K562 (cell line): ENCODE results near the gene NFIC. TPM values are rescaled to one million over a fixed set of nuclear protein-coding genes. Genes with fewer than 3 reads are reported as not detected.

ENCODE experiments used
- ATAC-seq: fragments of 200-7000 bp; cut with Tn5 transposase; 3 replicates; pipeline ENCODE4 v1.9.1; 2020; ENCODE audit warnings: moderate library complexity
- BruUV-seq: library from RNA; stranded (reverse); fragments of 400-500 nt; replicated peaks from 2 replicates; lab custom pipeline; 2021; lab: Mats Ljungman, UMichigan
- CTCF ChIA-PET: fragments of 300-600 bp; formaldehyde crosslinking; extraction: SDS; loops from one replicate; lab custom pipeline; 2021; ENCODE audit warnings: low intra/inter-chr PET ratio; lab: Yijun Ruan, JAX
- POLR2A ChIA-PET: fragments of 300-600, 350-650 bp; sonication (Branson Sonifier 250); formaldehyde crosslinking; extraction: SDS; loops from one replicate; lab custom pipeline; 2021; ENCODE audit warnings: antibody characterized with exemption, inconsistent platforms; lab: Yijun Ruan, JAX
- DNase-seq, 4 experiments: peaks; one replicate each; pipeline versions ENCODE4 v3.0.0 to v3.0.0-alpha.2; 2011 to 2018; ENCODE audit warnings: low spot score in 3 of 4, mixed read lengths in 3 of 4; ENCODE audit errors: extremely low read depth in 1 of 4
- FAIRE-seq: peaks from 2 replicates; lab custom pipeline; 2011; peaks lifted over from hg19 to GRCh38; lab: Jason Lieb, UNC
- H2AFZ ChIP-seq: 2 replicates; pipeline ENCODE4 v1.6.0; 2011; ENCODE audit warnings: low read depth, low read length, control low read depth, inconsistent platforms
- H3K27ac ChIP-seq: fragments of 200-600 bp; 3 replicates; pipeline ENCODE4 v1.8.0; 2011; ENCODE audit warnings: low read depth, mild to moderate bottlenecking, control low read depth, inconsistent platforms, low read length, moderate library complexity, mixed read lengths; ENCODE audit errors: extremely low read depth
- H3K27me3 ChIP-seq, 2 experiments: fragments of 300-600 bp in 1 of 2; 2 replicates in 1 of 2; 3 replicates in 1 of 2; pipeline versions ENCODE4 v1.6.0 to v1.8.0; 2011; ENCODE audit warnings: inconsistent platforms in 2 of 2, low read length in 2 of 2, mild to moderate bottlenecking in 1 of 2, mixed read lengths in 1 of 2, moderate library complexity in 1 of 2; ENCODE audit not compliant: control insufficient read depth in 2 of 2, insufficient read depth in 2 of 2
- H3K36me3 ChIP-seq: fragments of 300-600 bp; 3 replicates; pipeline ENCODE4 v1.8.0; 2011; ENCODE audit warnings: mild to moderate bottlenecking, low read length, inconsistent platforms; ENCODE audit not compliant: control insufficient read depth, insufficient read depth
- H3K4me1 ChIP-seq, 2 experiments: fragments of 200-600 bp in 1 of 2; replicated peaks in 1 of 2; 2 replicates in 1 of 2; 3 replicates in 1 of 2; pipeline versions ENCODE4 v1.5.1 to v1.8.0; 2011; ENCODE audit warnings: inconsistent platforms in 2 of 2, low read length in 2 of 2, mild to moderate bottlenecking in 1 of 2, mixed read lengths in 1 of 2, moderate library complexity in 1 of 2; ENCODE audit not compliant: control insufficient read depth in 2 of 2, insufficient read depth in 2 of 2
- H3K4me2 ChIP-seq: 2 replicates; pipeline ENCODE4 v1.6.1; 2011; ENCODE audit warnings: low read length, control low read depth, inconsistent platforms, mixed read lengths; ENCODE audit not compliant: insufficient read depth
- H3K4me3 ChIP-seq: fragments of 200-600 bp; sonication (generic), shearing (Covaris generic); 2 replicates; pipeline ENCODE4 v1.5.1; 2016; ENCODE audit warnings: control low read depth, inconsistent platforms
- H3K79me2 ChIP-seq: fragments of 200-600 bp; 3 replicates; pipeline ENCODE4 v1.8.0; 2011; ENCODE audit warnings: low read length, inconsistent platforms; ENCODE audit not compliant: control insufficient read depth, insufficient read depth
- H3K9ac ChIP-seq, 2 experiments: 2 replicates each; pipeline versions ENCODE4 v1.6.0 to v1.6.1; 2011; ENCODE audit warnings: low read depth in 2 of 2, low read length in 2 of 2, control low read depth in 1 of 2, inconsistent platforms in 1 of 2, mild to moderate bottlenecking in 1 of 2, mixed read lengths in 1 of 2; ENCODE audit not compliant: insufficient read depth in 1 of 2
- H3K9me1 ChIP-seq: one replicate; pipeline ENCODE4 v1.6.0; 2011; ENCODE audit warnings: inconsistent platforms, mild to moderate bottlenecking, low read length, moderate library complexity; ENCODE audit not compliant: control insufficient read depth, insufficient read depth
- H3K9me3 ChIP-seq: replicated peaks from 2 replicates; pipeline ENCODE4 v1.5.1; 2011; ENCODE audit warnings: low read depth, low read length, inconsistent platforms; ENCODE audit not compliant: control insufficient read depth, insufficient read depth
- H4K20me1 ChIP-seq: replicated peaks from 2 replicates; pipeline ENCODE4 v1.6.1; 2011; ENCODE audit warnings: low read length, inconsistent platforms, mixed read lengths; ENCODE audit not compliant: control insufficient read depth, insufficient read depth
- CCAR2 ChIP-seq: fragments of 200-400 bp; formaldehyde crosslinking; IDR thresholded peaks from 2 replicates; pipeline ENCODE4 v1.6.1; 2017; ENCODE audit warnings: mild to moderate bottlenecking, low read depth, low read length
- E2F3 ChIP-seq: fragments of 250-450 bp; sonication (Bioruptor Pico); IDR thresholded peaks from 2 replicates; pipeline ENCODE4 v1.4.0; 2020; ENCODE audit warnings: mild to moderate bottlenecking
- EGR1 ChIP-seq: fragments of 450-650 bp; conservative IDR thresholded peaks from 2 replicates; pipeline ENCODE4 v1.6.1; 2017; ENCODE audit warnings: mild to moderate bottlenecking
- PTBP1 ChIP-seq: fragments of 200-400 bp; formaldehyde crosslinking; IDR thresholded peaks from 2 replicates; pipeline ENCODE4 v1.6.1; 2017; ENCODE audit warnings: low read depth, low read length
- RUNX1 ChIP-seq: sonication (generic); IDR thresholded peaks from 2 replicates; pipeline ENCODE4 v1.6.1; 2016; ENCODE audit warnings: antibody characterized with exemption, low read depth
- ZNF217 ChIP-seq: sonication (generic); formaldehyde crosslinking; IDR thresholded peaks from 2 replicates; pipeline ENCODE4 v1.8.0; 2022; ENCODE audit warnings: mild to moderate bottlenecking, missing genetic modification reagents
- ZNF668 ChIP-seq: fragments of 250-450 bp; sonication (Bioruptor Pico); IDR thresholded peaks from 2 replicates; pipeline ENCODE4 v1.8.0; 2022; ENCODE audit warnings: mild to moderate bottlenecking, inconsistent platforms
- WGBS: fragments of 100-300 bp; shearing (Covaris generic); methylation state at CpG from one replicate; pipeline ENCODE4 v1.1.6; 2016; ENCODE audit warnings: low coverage, mixed read lengths; ENCODE audit not compliant: insufficient coverage; ENCODE audit errors: missing lambda C conversion rate; 5-methylcytosine and 5-hydroxymethylcytosine counted together
- in situ Hi-C: fragments of 300-500 bp; cut with MboI; formaldehyde crosslinking; loops from 4 replicates; pipeline ENCODE4 v1.15.0; 2018; ENCODE audit warnings: inconsistent platforms, mixed read lengths
- intact Hi-C: fragments of 100-400 bp; cut with micrococcal nuclease; formaldehyde crosslinking; loops from 2 replicates; pipeline ENCODE4 v1.14.2; 2022
- polyA plus RNA-seq, 8 experiments: library from polyadenylated mRNA; depleted of rRNA in 4 of 8; stranded (reverse) in 5 of 8; unstranded in 3 of 8; fragments of >200 nt; fragmentation: Nextera tagmentation in 2 of 8; fragmentation: Illumina TruSeq in 1 of 8; extraction: Ambion mirVana in 2 of 8; extraction: Trizol in 1 of 8; gene quantifications; 2 replicates each; pipeline versions ENCODE4 v1.2.1 to v1.2.3, GENCODE V29; 2011 to 2014; ENCODE audit warnings: inconsistent platforms in 1 of 8, missing spikeins in 1 of 8
- small RNA-seq: library from RNA; depleted of rRNA; stranded (forward); fragments of <200 nt; gene quantifications from one replicate; pipeline ENCODE3, GENCODE V24; 2014
- total RNA-seq, 7 experiments: library from RNA; depleted of rRNA in 6 of 7; stranded (reverse); fragments of >200 nt in 6 of 7; fragmentation: Illumina TruSeq in 2 of 7; extraction: Trizol in 2 of 7; gene quantifications; 2 replicates each; pipeline versions ENCODE4 v1.2.1 to v1.2.3, GENCODE V29; 2011 to 2021; ENCODE audit warnings: low replicate concordance in 1 of 7
- TF ChIP-seq, protein P1 (sequence below): sonication (generic); formaldehyde crosslinking; IDR thresholded peaks from 2 replicates; pipeline ENCODE4 v1.9.0; 2022; ENCODE audit warnings: mild to moderate bottlenecking, missing genetic modification reagents

NFIC gene
- total and polyA plus RNA-seq, 9 of the 15 experiments (the other 6 are each of a cell fraction or from before 2014, with no cell fraction given): 0.71 to 62.1 (median 6.9) TPM

- FAIRE-seq (no peak), ATAC-seq (no peak)
- Histone ChIP-seq H3K4me2 (no peak overlapping the region), H3K9me3 (no peaks in the 10 kb centered on the region), H4K20me1 (peaks cover 28% of the 10 kb centered on the region), H2AFZ (no peak overlapping the region), H3K79me2 (peaks cover 77% of the 10 kb centered on the region), H3K4me1 (peaks cover 19 to 76% of the 10 kb centered on the region in 2 experiments), H3K27me3 (no peaks in the 10 kb centered on the region), H3K9me1 (peaks cover 4% of the 10 kb centered on the region), H3K4me3 (no peak overlapping the region), H3K9ac (peak overlapping the region in 1 of 2 experiments; percentile 12; a peak in 1 of 4 replicates), H3K36me3 (peaks cover 28% of the 10 kb centered on the region; the same call in 1 of the 3 replicates), H3K27ac (no peak overlapping the region)
- intact Hi-C loops: no loop called here
- BruUV-seq: no TSS peak
- in situ Hi-C loops: no loop called here
- 89% methylated on average over 2 of the region's 2 CpGs for WGBS
- ChIA-PET POLR2A (interaction anchor here (0.6 to 0.9 kb wide), 2 partner anchors 59 to 622 kb away, joined by 3 to 4 read pairs; no protein-coding TSS in a partner anchor), CTCF (no interaction called here)
- TF ChIP-seq ZNF217 (no peak), CCAR2 (no peak), PTBP1 (no peak), EGR1 (no peak), RUNX1 (no peak), ZNF668 (CRISPR knock-in tag) (no peak), E2F3 (CRISPR knock-in tag) (no peak)
- TF ChIP-seq, protein P1, sequence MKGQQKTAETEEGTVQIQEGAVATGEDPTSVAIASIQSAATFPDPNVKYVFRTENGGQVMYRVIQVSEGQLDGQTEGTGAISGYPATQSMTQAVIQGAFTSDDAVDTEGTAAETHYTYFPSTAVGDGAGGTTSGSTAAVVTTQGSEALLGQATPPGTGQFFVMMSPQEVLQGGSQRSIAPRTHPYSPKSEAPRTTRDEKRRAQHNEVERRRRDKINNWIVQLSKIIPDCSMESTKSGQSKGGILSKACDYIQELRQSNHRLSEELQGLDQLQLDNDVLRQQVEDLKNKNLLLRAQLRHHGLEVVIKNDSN: no peak
- TF ChIP-seq, all 486 proteins: peak for 0
- DNase-seq: no peak
Measured at GRCh38 chr19:3518659-3519058, 152.3 kb downstream of the NFIC start.

Small RNA genes lying within 50 kb of the gene (small RNA-seq; reads per million reads assigned to genes)
- gene AC005514.1: not detected

Other genes with a start within 250 kb of the NFIC start
Only the 7 nearest of the 13 such genes appear.
- 49.3 and 79.1 TPM in 2 replicates for gene NCLN, start 180.7 kb upstream of the NFIC start, total RNA-seq (2014; rRNA removed)
- 11.6 and 20.2 TPM in 2 replicates for gene NCLN, start 180.7 kb upstream of the NFIC start, total RNA-seq (2014; rRNA removed; fragmentation: Illumina TruSeq; extraction: Trizol)
- 39.7 and 47.4 TPM in 2 replicates for gene NCLN, start 180.7 kb upstream of the NFIC start, total RNA-seq (2015; rRNA removed; fragmentation: Illumina TruSeq; extraction: Trizol)
- gene NCLN, start 180.7 kb upstream of the NFIC start, total RNA-seq (2021): 120 and 126 TPM in 2 replicates
- 39.6 and 55.9 TPM in 2 replicates for gene NCLN, start 180.7 kb upstream of the NFIC start, polyA plus RNA-seq (2011; rRNA removed)
- gene NCLN, start 180.7 kb upstream of the NFIC start, polyA plus RNA-seq (2014; fragmentation: Illumina TruSeq; extraction: Trizol): 25.6 and 56.1 TPM in 2 replicates
- gene NCLN, start 180.7 kb upstream of the NFIC start, polyA plus RNA-seq (2014; fragmentation: Nextera tagmentation; extraction: Ambion mirVana): 1 to 10 TPM; 3.8 to 5.9 TPM
- gene NCLN, start 180.7 kb upstream of the NFIC start, polyA plus RNA-seq (2014; rRNA removed): 58.0 and 62.8 TPM in 2 replicates
- 0.05 and 0.73 TPM in 2 replicates for gene CELF5, start 141.9 kb upstream of the NFIC start, total RNA-seq (2014; rRNA removed)
- gene CELF5, start 141.9 kb upstream of the NFIC start, total RNA-seq (2014; rRNA removed; fragmentation: Illumina TruSeq; extraction: Trizol): 0.07 and 0.26 TPM in 2 replicates
- gene CELF5, start 141.9 kb upstream of the NFIC start, total RNA-seq (2015; rRNA removed; fragmentation: Illumina TruSeq; extraction: Trizol): 0.36 and 0.41 TPM in 2 replicates
- 0.29 and 0.49 TPM in 2 replicates for gene CELF5, start 141.9 kb upstream of the NFIC start, total RNA-seq (2021)
- 0.28 and 0.38 TPM in 2 replicates for gene CELF5, start 141.9 kb upstream of the NFIC start, polyA plus RNA-seq (2011; rRNA removed)
- 0.22 and 0.39 TPM in 2 replicates for gene CELF5, start 141.9 kb upstream of the NFIC start, polyA plus RNA-seq (2014; fragmentation: Illumina TruSeq; extraction: Trizol)
- under 1 TPM; 0.01 to 0.07 TPM for gene CELF5, start 141.9 kb upstream of the NFIC start, polyA plus RNA-seq (2014; fragmentation: Nextera tagmentation; extraction: Ambion mirVana)
- gene CELF5, start 141.9 kb upstream of the NFIC start, polyA plus RNA-seq (2014; rRNA removed): 0.27 and 0.56 TPM in 2 replicates
- gene SMIM24, start 113.9 kb downstream of the NFIC start, total RNA-seq (2014; rRNA removed): 0.45 and 1.2 TPM in 2 replicates
- 0.73 and 1.1 TPM in 2 replicates for gene SMIM24, start 113.9 kb downstream of the NFIC start, total RNA-seq (2014; rRNA removed; fragmentation: Illumina TruSeq; extraction: Trizol)
- not detected in 2 replicates for gene SMIM24, start 113.9 kb downstream of the NFIC start, total RNA-seq (2015; rRNA removed; fragmentation: Illumina TruSeq; extraction: Trizol)
- gene SMIM24, start 113.9 kb downstream of the NFIC start, total RNA-seq (2021): 1.1 and 1.4 TPM in 2 replicates
- 12.3 and 12.9 TPM in 2 replicates for gene SMIM24, start 113.9 kb downstream of the NFIC start, polyA plus RNA-seq (2011; rRNA removed)
- gene SMIM24, start 113.9 kb downstream of the NFIC start, polyA plus RNA-seq (2014; fragmentation: Illumina TruSeq; extraction: Trizol): 2.9 and 3.0 TPM in 2 replicates
- gene SMIM24, start 113.9 kb downstream of the NFIC start, polyA plus RNA-seq (2014; fragmentation: Nextera tagmentation; extraction: Ambion mirVana): 1 to 10 TPM in 1 of 2 experiments, under 1 TPM in 1; 0.86 to 1.8 TPM
- 0.77 and 1.6 TPM in 2 replicates for gene SMIM24, start 113.9 kb downstream of the NFIC start, polyA plus RNA-seq (2014; rRNA removed)
- gene SMIM44, start 116.9 kb downstream of the NFIC start, total RNA-seq (2014; rRNA removed): not detected in 2 replicates
- gene SMIM44, start 116.9 kb downstream of the NFIC start, total RNA-seq (2014; rRNA removed; fragmentation: Illumina TruSeq; extraction: Trizol): not detected in 2 replicates
- not detected in 2 replicates for gene SMIM44, start 116.9 kb downstream of the NFIC start, total RNA-seq (2015; rRNA removed; fragmentation: Illumina TruSeq; extraction: Trizol)
- gene SMIM44, start 116.9 kb downstream of the NFIC start, total RNA-seq (2021): not detected in 2 replicates
- gene SMIM44, start 116.9 kb downstream of the NFIC start, polyA plus RNA-seq (2011; rRNA removed): not detected in 2 replicates
- not detected in 2 replicates for gene SMIM44, start 116.9 kb downstream of the NFIC start, polyA plus RNA-seq (2014; fragmentation: Illumina TruSeq; extraction: Trizol)
- gene SMIM44, start 116.9 kb downstream of the NFIC start, polyA plus RNA-seq (2014; fragmentation: Nextera tagmentation; extraction: Ambion mirVana): not detected
- gene SMIM44, start 116.9 kb downstream of the NFIC start, polyA plus RNA-seq (2014; rRNA removed): not detected in 2 replicates
- 47.2 and 58.7 TPM in 2 replicates for gene DOHH, start 134.1 kb downstream of the NFIC start, total RNA-seq (2014; rRNA removed)
- gene DOHH, start 134.1 kb downstream of the NFIC start, total RNA-seq (2014; rRNA removed; fragmentation: Illumina TruSeq; extraction: Trizol): 1.1 and 1.8 TPM in 2 replicates
- 10.4 and 10.6 TPM in 2 replicates for gene DOHH, start 134.1 kb downstream of the NFIC start, total RNA-seq (2015; rRNA removed; fragmentation: Illumina TruSeq; extraction: Trizol)
- gene DOHH, start 134.1 kb downstream of the NFIC start, total RNA-seq (2021): 21.4 and 31.0 TPM in 2 replicates
- 5.1 and 6.3 TPM in 2 replicates for gene DOHH, start 134.1 kb downstream of the NFIC start, polyA plus RNA-seq (2011; rRNA removed)
- 1.2 and 8.2 TPM in 2 replicates for gene DOHH, start 134.1 kb downstream of the NFIC start, polyA plus RNA-seq (2014; fragmentation: Illumina TruSeq; extraction: Trizol)
- gene DOHH, start 134.1 kb downstream of the NFIC start, polyA plus RNA-seq (2014; fragmentation: Nextera tagmentation; extraction: Ambion mirVana): under 1 TPM; 0.14 to 0.15 TPM
- gene DOHH, start 134.1 kb downstream of the NFIC start, polyA plus RNA-seq (2014; rRNA removed): 31.2 and 32.8 TPM in 2 replicates
- gene FZR1, start 139.7 kb downstream of the NFIC start, total RNA-seq (2014; rRNA removed): 24.1 and 42.2 TPM in 2 replicates
- gene FZR1, start 139.7 kb downstream of the NFIC start, total RNA-seq (2014; rRNA removed; fragmentation: Illumina TruSeq; extraction: Trizol): 5.0 and 5.7 TPM in 2 replicates
- gene FZR1, start 139.7 kb downstream of the NFIC start, total RNA-seq (2015; rRNA removed; fragmentation: Illumina TruSeq; extraction: Trizol): 18.0 and 22.3 TPM in 2 replicates
- gene FZR1, start 139.7 kb downstream of the NFIC start, total RNA-seq (2021): 45.4 and 48.0 TPM in 2 replicates
- 22.2 and 37.4 TPM in 2 replicates for gene FZR1, start 139.7 kb downstream of the NFIC start, polyA plus RNA-seq (2011; rRNA removed)
- 21.6 and 40.6 TPM in 2 replicates for gene FZR1, start 139.7 kb downstream of the NFIC start, polyA plus RNA-seq (2014; fragmentation: Illumina TruSeq; extraction: Trizol)
- under 1 TPM; 0.18 to 0.28 TPM for gene FZR1, start 139.7 kb downstream of the NFIC start, polyA plus RNA-seq (2014; fragmentation: Nextera tagmentation; extraction: Ambion mirVana)
- gene FZR1, start 139.7 kb downstream of the NFIC start, polyA plus RNA-seq (2014; rRNA removed): 23.6 and 30.6 TPM in 2 replicates
- not detected in 2 replicates for gene TEKTIP1, start 172.6 kb downstream of the NFIC start, total RNA-seq (2014; rRNA removed)
- gene TEKTIP1, start 172.6 kb downstream of the NFIC start, total RNA-seq (2014; rRNA removed; fragmentation: Illumina TruSeq; extraction: Trizol): not detected in 2 replicates
- gene TEKTIP1, start 172.6 kb downstream of the NFIC start, total RNA-seq (2015; rRNA removed; fragmentation: Illumina TruSeq; extraction: Trizol): 0.26 TPM in 1 of 2 replicates, not detected in the other
- gene TEKTIP1, start 172.6 kb downstream of the NFIC start, total RNA-seq (2021): 0.29 and 0.66 TPM in 2 replicates
- not detected in 2 replicates for gene TEKTIP1, start 172.6 kb downstream of the NFIC start, polyA plus RNA-seq (2011; rRNA removed)
- not detected in 2 replicates for gene TEKTIP1, start 172.6 kb downstream of the NFIC start, polyA plus RNA-seq (2014; fragmentation: Illumina TruSeq; extraction: Trizol)
- not detected for gene TEKTIP1, start 172.6 kb downstream of the NFIC start, polyA plus RNA-seq (2014; fragmentation: Nextera tagmentation; extraction: Ambion mirVana)
- not detected in 2 replicates for gene TEKTIP1, start 172.6 kb downstream of the NFIC start, polyA plus RNA-seq (2014; rRNA removed)